HG03025 (cell line): ENCODE data around the gene ACER2.
"Not testable (repeated sequence)": the region's sequence is repeated elsewhere in the genome, so short reads cannot be mapped to it uniquely, and the experiment has no call there.

Source experiments
- ATAC-seq: cut with Tn5 transposase; IDR thresholded peaks from one replicate; pipeline ENCODE4 v1.9.1; 2021; ENCODE audit warnings: mild to moderate bottlenecking, moderate library complexity; ENCODE audit not compliant: unreplicated experiment, low FRiP score

The ACER2 gene

GRCh38 chr9:19405771-19406170 is 3.0 kb upstream of the ACER2 start:
- ATAC-seq, result no peak

- peak; percentile 4 for ATAC-seq
Observed at GRCh38 chr9:19408316-19408692, 505 bp upstream of the ACER2 start.

GRCh38 chr9:19409401-19410194 is 789 bp downstream of the ACER2 start:
- no peak for ATAC-seq

- no peak for ATAC-seq
Observed at GRCh38 chr9:19410195-19410503, 1.3 kb downstream of the ACER2 start.

GRCh38 chr9:19410594-19410993 is 1.8 kb downstream of the ACER2 start:
- ATAC-seq, result no peak

GRCh38 chr9:19411316-19411715 is 2.5 kb downstream of the ACER2 start:
- no peak for ATAC-seq

- not testable (repeated sequence) for ATAC-seq
Observed at GRCh38 chr9:19413456-19413855, 4.6 kb downstream of the ACER2 start.

- no peak for ATAC-seq
Observed at GRCh38 chr9:19416143-19416542, 7.3 kb downstream of the ACER2 start.

- ATAC-seq, result no peak
Observed at GRCh38 chr9:19420877-19421276, 12.1 kb downstream of the ACER2 start.

GRCh38 chr9:19423163-19423562 is 14.4 kb downstream of the ACER2 start:
- ATAC-seq, result no peak

GRCh38 chr9:19424176-19424779 is 15.5 kb downstream of the ACER2 start:
- peak; percentile 93 for ATAC-seq

GRCh38 chr9:19429595-19429994 is 20.8 kb downstream of the ACER2 start:
- no peak for ATAC-seq

GRCh38 chr9:19430201-19430760 is 21.5 kb downstream of the ACER2 start:
- ATAC-seq, result no peak

GRCh38 chr9:19431361-19432171 is 22.8 kb downstream of the ACER2 start:
- ATAC-seq, result no peak

GRCh38 chr9:19432473-19432872 is 23.7 kb downstream of the ACER2 start:
- ATAC-seq, result no peak

GRCh38 chr9:19433729-19434128 is 24.9 kb downstream of the ACER2 start:
- not testable (repeated sequence) for ATAC-seq

GRCh38 chr9:19440376-19440775 is 31.6 kb downstream of the ACER2 start:
- no peak for ATAC-seq

GRCh38 chr9:19440823-19441580 is 32.2 kb downstream of the ACER2 start:
- ATAC-seq, result no peak

GRCh38 chr9:19441730-19442129 is 32.9 kb downstream of the ACER2 start:
- ATAC-seq, result peak; percentile 83

GRCh38 chr9:19442240-19442639 is 33.4 kb downstream of the ACER2 start:
- ATAC-seq, result no peak
